ENCODE results near the gene EIF3J. TPM values are rescaled to one million over a fixed set of nuclear protein-coding genes. Genes with fewer than 3 reads are reported as not detected.
"Not testable (repeated sequence)": the region's sequence is repeated elsewhere in the genome, so short reads cannot be mapped to it uniquely, and the experiment has no call there.

The EIF3J gene
- total RNA-seq, 4 donors from 2014 or later: 41.4 to 71.7 (median 57.7) TPM

GRCh38 chr15:44550734-44551133 lies 13.8 kb downstream of the EIF3J start:
- H3K4me1 ChIP-seq: peaks cover 25% of the 10 kb centered on the region
- no peak overlapping the region for H3K27ac ChIP-seq
- no peak overlapping the region for H3K4me3 ChIP-seq
- 92% methylated on average over 4 of the region's 4 CpGs for WGBS
- H3K9me3 ChIP-seq: no peaks in the 10 kb centered on the region
- no peak for TF ChIP-seq CTCF (IDR thresholded peaks at IDR 0.05)
- no peak for TF ChIP-seq EP300 (IDR thresholded peaks at IDR 0.05)
- TF ChIP-seq POLR2A (IDR thresholded peaks at IDR 0.05): no peak
- TF ChIP-seq POLR2AphosphoS5 (IDR thresholded peaks at IDR 0.05): no peak
- no peak for DNase-seq (ENCODE audit: low spot score in 2 of 2)
- no peaks in the 10 kb centered on the region for H3K27me3 ChIP-seq
- peaks cover 46% of the 10 kb centered on the region for H3K36me3 ChIP-seq

GRCh38 chr15:44554934-44555723 lies 18.2 kb downstream of the EIF3J start:
- H3K36me3 ChIP-seq: peaks cover 87% of the 10 kb centered on the region
- no peak for DNase-seq (ENCODE audit: low spot score in 2 of 2)
- TF ChIP-seq CTCF (IDR thresholded peaks at IDR 0.05) (no peak), POLR2A (IDR thresholded peaks at IDR 0.05) (no peak), POLR2AphosphoS5 (IDR thresholded peaks at IDR 0.05) (no peak), EP300 (IDR thresholded peaks at IDR 0.05) (no peak)
- H3K4me1 ChIP-seq: peaks cover 13% of the 10 kb centered on the region
- H3K4me3 ChIP-seq: no peak overlapping the region
- no peaks in the 10 kb centered on the region for H3K27me3 ChIP-seq
- WGBS: 95% methylated on average over 4 of the region's 4 CpGs
- no peaks in the 10 kb centered on the region for H3K9me3 ChIP-seq
- no peak overlapping the region for H3K27ac ChIP-seq

GRCh38 chr15:44560926-44561325 lies 24.0 kb downstream of the EIF3J start:
- H3K4me1 ChIP-seq; H3K4me3 ChIP-seq; H3K27me3 ChIP-seq; H3K9me3 ChIP-seq; DNase-seq (ENCODE audit: low spot score in 2 of 2); H3K27ac ChIP-seq: not testable (repeated sequence)
- peaks cover 98% of the 10 kb centered on the region for H3K36me3 ChIP-seq

- Histone ChIP-seq H3K27ac (no peak overlapping the region), H3K4me1 (no peaks in the 10 kb centered on the region), H3K36me3 (peaks cover 99% of the 10 kb centered on the region), H3K4me3 (no peak overlapping the region), H3K9me3 (no peaks in the 10 kb centered on the region), H3K27me3 (no peaks in the 10 kb centered on the region)
- 99% methylated on average over 8 of the region's 8 CpGs for WGBS
- DNase-seq (ENCODE audit: low spot score in 2 of 2): no peak
- TF ChIP-seq POLR2A (IDR thresholded peaks at IDR 0.05) (no peak), CTCF (IDR thresholded peaks at IDR 0.05) (no peak), EP300 (IDR thresholded peaks at IDR 0.05) (no peak), POLR2AphosphoS5 (IDR thresholded peaks at IDR 0.05) (no peak)
Observed at GRCh38 chr15:44565387-44566154, 28.6 kb downstream of the EIF3J start.

DNA sequence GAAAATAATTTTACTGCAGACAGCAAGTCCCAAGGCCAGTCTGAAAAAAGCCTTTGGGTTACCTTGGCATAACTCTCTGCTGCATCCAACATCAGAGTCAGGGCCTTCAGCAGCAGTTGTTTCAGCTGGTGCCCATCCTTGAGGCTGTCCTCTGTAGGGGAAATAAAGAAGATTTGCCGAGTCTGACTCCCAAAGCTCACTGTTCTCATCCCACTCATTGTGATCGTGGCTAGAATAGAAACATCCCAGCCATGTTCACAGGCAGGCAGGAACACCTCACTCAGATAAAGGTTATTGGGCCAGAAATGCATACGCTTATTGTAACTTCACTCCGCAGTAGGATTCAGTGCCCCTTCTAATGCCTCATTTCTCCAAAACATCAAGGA lies 29.2 kb downstream of the EIF3J start:
- Histone ChIP-seq H3K9me3 (no peaks in the 10 kb centered on the region), H3K4me1 (no peaks in the 10 kb centered on the region), H3K36me3 (peaks cover 99% of the 10 kb centered on the region), H3K27me3 (no peaks in the 10 kb centered on the region), H3K27ac (no peak overlapping the region), H3K4me3 (no peak overlapping the region)
- DNase-seq (ENCODE audit: low spot score in 2 of 2): no peak
- WGBS: 88% methylated on average over 4 of the region's 4 CpGs
- TF ChIP-seq POLR2AphosphoS5 (IDR thresholded peaks at IDR 0.05): no peak
- no peak for TF ChIP-seq CTCF (IDR thresholded peaks at IDR 0.05)
- no peak for TF ChIP-seq EP300 (IDR thresholded peaks at IDR 0.05)
- TF ChIP-seq POLR2A (IDR thresholded peaks at IDR 0.05): no peak
